Stomach (tissue), 9 donors: ENCODE results near the gene RNFT2. TPM values are rescaled to one million over a fixed set of nuclear protein-coding genes. Genes with fewer than 3 reads are reported as not detected.
A peak's percentile ranks its signal among the peaks of the same experiment; 100 is the strongest.

Experiments
- DNase-seq, 2 donors: peaks; one replicate each; pipeline versions ENCODE4 v3.0.0 to v3.0.0-alpha.2; 2013 to 2019
- H3K27ac ChIP-seq, 5 donors: fragments of 200-600 bp in 4 of 5; sonication (generic) in 4 of 5; one replicate each; pipeline ENCODE4 v1.5.1; 2013 to 2019; ENCODE audit warnings: mild to moderate bottlenecking in 1 of 5, moderate library complexity in 1 of 5
- H3K27me3 ChIP-seq, 3 donors: fragments of 200-600 bp; sonication (generic); one replicate each; pipeline ENCODE4 v1.5.1; 2017 to 2019; ENCODE audit warnings: mixed run types in 1 of 3
- H3K36me3 ChIP-seq, 4 donors: fragments of 200-600 bp; sonication (generic); 1 replicate in 3 of 4; 2 replicates in 1 of 4; pipeline ENCODE4 v1.5.1; 2016 to 2019
- H3K4me1 ChIP-seq, 4 donors: fragments of 200-600 bp; sonication (generic); one replicate each; pipeline ENCODE4 v1.5.1; 2016 to 2019
- H3K4me3 ChIP-seq, 4 donors: fragments of 200-600 bp; sonication (generic) in 3 of 4; one replicate each; pipeline ENCODE4 v1.5.1; 2016 to 2019; ENCODE audit warnings: mild to moderate bottlenecking in 1 of 4
- H3K9me3 ChIP-seq, 4 donors: fragments of 200-600 bp; sonication (generic); one replicate each; pipeline ENCODE4 v1.5.1; 2016 to 2019
- CTCF ChIP-seq, 7 experiments: fragments of 450-650 bp in 4 of 7; fragments of 200-600 bp in 3 of 7; sonication (generic) in 3 of 7; IDR thresholded peaks; one replicate each; pipeline ENCODE4 v1.5.1; 2016 to 2019; ENCODE audit warnings: antibody characterized with exemption in 7 of 7, control low read depth in 2 of 7, mild to moderate bottlenecking in 1 of 7
- EP300 ChIP-seq: sonication (generic); formaldehyde crosslinking; IDR thresholded peaks from one replicate; pipeline ENCODE4 v1.6.1; 2017; ENCODE audit warnings: antibody characterized with exemption
- POLR2A ChIP-seq, 4 donors: fragments of 450-650 bp; IDR thresholded peaks; one replicate each; pipeline ENCODE4 v1.6.1; 2016; ENCODE audit warnings: antibody characterized with exemption in 4 of 4, control low read depth in 2 of 4, mild to moderate bottlenecking in 1 of 4, moderate library complexity in 1 of 4
- POLR2AphosphoS5 ChIP-seq, 3 donors: sonication (generic); formaldehyde crosslinking; IDR thresholded peaks; one replicate each; pipeline ENCODE4 v1.6.1; 2016; ENCODE audit warnings: antibody characterized with exemption in 3 of 3
- WGBS, 5 donors: extraction: QIAGEN DNeasy Blood & Tissue Kit in 3 of 5; methylation state at CpG; one replicate each; pipeline versions ENCODE4 v1.1.5 to v1.1.7; 2013 to 2018; 5-methylcytosine and 5-hydroxymethylcytosine counted together
- intact Hi-C: fragments of 100-400 bp; cut with DNase I; formaldehyde crosslinking; loops from one replicate; pipeline ENCODE4 v1.15.1; 2023; ENCODE audit warnings: low total_unique reads
- polyA plus RNA-seq, 3 donors: library from polyadenylated mRNA; stranded (reverse); fragments of 200-250 nt; gene quantifications; one replicate each; pipeline ENCODE4 v1.2.3, GENCODE V29; 2013
- total RNA-seq, 5 donors: library from RNA; depleted of rRNA; stranded (reverse); fragments of >200 nt; gene quantifications; one replicate each; pipeline versions ENCODE4 v1.1.0 to v1.2.3, GENCODE V29; 2014 to 2016
- donor health status: healthy with polysubstance abuse.
- donor health status: Bipolar disorder and iron deficiency.
- donor health status: healthy.

Gene RNFT2
- total and polyA plus RNA-seq, 8 donors, result 0.43 to 12.7 (median 1.6) TPM; not detected in 2

GRCh38 chr12:116708826-116709756, 29.0 kb upstream of the RNFT2 start:
- intact Hi-C loops, result no loop called here
- peaks cover 0 to 11% (median 8%) of the 10 kb centered on the region in 4 donors for H3K36me3 ChIP-seq
- peak; percentile 74 to 85 for DNase-seq
- no peak overlapping the region for H3K27ac ChIP-seq
- no peaks in the 10 kb centered on the region for H3K9me3 ChIP-seq
- WGBS, 5 donors, result 18 to 29% (median 23%) methylated on average over 25 to 26 of the region's 26 CpGs
- no peak overlapping the region for H3K4me3 ChIP-seq
- peaks cover 5 to 21% (median 10%) of the 10 kb centered on the region in 4 donors for H3K4me1 ChIP-seq
- peaks cover 0 to 7% (median 0%) of the 10 kb centered on the region in 3 donors for H3K27me3 ChIP-seq
- TF ChIP-seq CTCF (IDR thresholded peaks at IDR 0.05) (peak in 5 of 7 experiments; percentile 38 to 73 (median 69)), EP300 (no peak), POLR2AphosphoS5 (IDR thresholded peaks at IDR 0.05) (peak in 1 of 3 donors; percentile 53)

DNA sequence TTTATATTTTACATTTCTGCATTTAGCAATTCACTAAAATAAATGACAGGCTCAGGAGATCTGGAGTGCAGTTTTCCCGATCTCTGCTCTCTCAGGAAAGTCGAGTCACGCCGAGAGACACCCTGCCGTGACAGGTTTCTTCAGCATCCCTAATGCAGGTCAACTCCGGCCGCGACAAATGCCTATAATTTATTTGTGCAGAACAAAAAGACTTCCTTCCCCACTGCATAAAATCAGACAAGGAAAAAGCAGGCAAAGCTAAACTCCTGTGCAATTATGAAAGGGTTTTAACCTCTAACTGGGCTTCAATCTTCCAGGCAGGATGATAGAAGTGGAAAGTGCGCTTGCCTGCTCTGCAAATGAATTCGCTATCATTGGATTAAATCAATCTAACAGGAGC, 28.3 kb upstream of the RNFT2 start:
- no peak for DNase-seq
- Histone ChIP-seq H3K27ac (no peak overlapping the region), H3K9me3 (no peaks in the 10 kb centered on the region), H3K4me1 (peaks cover 5 to 21% (median 10%) of the 10 kb centered on the region in 4 donors), H3K27me3 (peaks cover 0 to 7% (median 0%) of the 10 kb centered on the region in 3 donors), H3K36me3 (peaks cover 0 to 14% (median 11%) of the 10 kb centered on the region in 4 donors), H3K4me3 (no peak overlapping the region)
- TF ChIP-seq POLR2AphosphoS5 (IDR thresholded peaks at IDR 0.05), result no peak
- no peak for TF ChIP-seq EP300
- no peak for TF ChIP-seq CTCF (IDR thresholded peaks at IDR 0.05)
- TF ChIP-seq POLR2A (IDR thresholded peaks at IDR 0.05), result no peak
- intact Hi-C loops, result loop anchor here (10.0 kb wide), 1 partner anchor 705 kb away; no protein-coding TSS in a partner anchor
- 43 to 74% (median 61%) methylated on average over 10 of the region's 10 CpGs for WGBS, 5 donors

DNA sequence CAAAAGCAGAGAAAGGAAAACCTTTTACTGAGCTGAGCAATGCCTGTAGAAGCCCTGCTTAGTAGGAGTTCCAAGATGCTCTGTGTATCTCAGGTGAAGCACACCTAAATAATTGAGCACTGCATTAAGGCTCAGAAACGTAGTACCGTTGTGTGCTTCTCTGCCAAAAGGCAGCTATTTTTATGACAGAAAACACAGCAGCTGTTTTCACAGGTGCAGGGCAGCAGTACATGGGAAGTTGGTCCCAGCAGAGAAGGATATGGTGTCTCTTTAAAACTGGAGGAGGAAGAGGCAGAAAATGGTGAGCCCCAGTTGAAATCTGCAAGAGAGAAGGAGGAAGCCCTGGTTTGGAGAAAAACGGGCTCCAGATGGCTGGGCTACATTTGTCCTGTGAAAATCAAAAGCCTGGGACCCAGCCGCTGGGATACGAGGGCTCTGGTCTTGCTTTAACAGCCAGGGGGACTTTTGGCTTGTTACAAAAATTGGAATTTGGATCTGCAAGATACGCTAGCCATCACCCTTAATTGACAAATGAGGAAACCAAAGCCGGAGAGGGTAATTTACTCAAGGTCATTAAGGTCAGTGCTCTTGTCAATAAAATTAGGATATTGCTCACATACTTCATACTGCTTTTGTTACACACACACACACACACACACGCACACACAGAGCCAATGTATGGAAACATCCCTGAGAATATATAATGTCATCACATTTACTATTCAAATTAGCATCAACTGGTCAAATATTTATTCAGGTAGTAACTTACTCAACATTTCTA, 27.6 kb upstream of the RNFT2 start:
- Histone ChIP-seq H3K36me3 (peaks cover 0 to 22% (median 19%) of the 10 kb centered on the region in 4 donors), H3K4me3 (no peak overlapping the region), H3K27me3 (peaks cover 0 to 7% (median 0%) of the 10 kb centered on the region in 3 donors), H3K4me1 (peaks cover 5 to 21% (median 10%) of the 10 kb centered on the region in 4 donors), H3K9me3 (no peaks in the 10 kb centered on the region), H3K27ac (no peak overlapping the region)
- no peak for TF ChIP-seq CTCF (IDR thresholded peaks at IDR 0.05)
- no peak for TF ChIP-seq POLR2AphosphoS5 (IDR thresholded peaks at IDR 0.05)
- TF ChIP-seq EP300, result no peak
- no peak for TF ChIP-seq POLR2A (IDR thresholded peaks at IDR 0.05)
- 32 to 44% (median 35%) methylated on average over 8 of the region's 8 CpGs for WGBS, 5 donors
- intact Hi-C loops, result loop anchor here (10.0 kb wide), 1 partner anchor 706 kb away; no protein-coding TSS in a partner anchor
- DNase-seq, result no peak
